HepG2 (cell line): ENCODE measurements around the gene ZBTB8OS. TPM values are rescaled to one million over a fixed set of nuclear protein-coding genes. Genes with fewer than 3 reads are reported as not detected.
A peak's percentile ranks its signal among the peaks of the same experiment; 100 is the strongest.

Experiments used
- BRCA1 ChIP-seq: sonication (generic); formaldehyde crosslinking; IDR thresholded peaks from 2 replicates; pipeline ENCODE4 v1.4.0; 2020; ENCODE audit warnings: missing genetic modification reagents
- CEBPB ChIP-seq: IDR thresholded peaks from 2 replicates; pipeline ENCODE4 v1.6.1; 2011; ENCODE audit warnings: low read depth, low read length, improper control_type of control experiment, borderline replicate concordance
- HOXA3 ChIP-seq: sonication (generic); formaldehyde crosslinking; IDR thresholded peaks from 2 replicates; pipeline ENCODE4 v1.5.0; 2020; ENCODE audit warnings: missing genetic modification reagents
- MXI1 ChIP-seq: IDR thresholded peaks from 3 replicates; pipeline ENCODE4 v1.6.1; 2012; ENCODE audit warnings: low read depth, low read length, inconsistent platforms, borderline replicate concordance
- MYC ChIP-seq: sonication (generic); formaldehyde crosslinking; IDR thresholded peaks from 2 replicates; pipeline ENCODE4 v1.9.0; 2021; ENCODE audit warnings: missing genetic modification reagents, borderline replicate concordance
- NRL ChIP-seq: sonication (generic); formaldehyde crosslinking; IDR thresholded peaks from 2 replicates; pipeline ENCODE4 v1.5.0; 2020; ENCODE audit warnings: missing genetic modification reagents, mild to moderate bottlenecking, moderate library complexity, borderline replicate concordance
- RAD21 ChIP-seq: fragments of 450-650 bp; formaldehyde crosslinking; IDR thresholded peaks from 2 replicates; pipeline ENCODE4 v1.5.0; 2020; ENCODE audit warnings: mild to moderate bottlenecking
- SIX1 ChIP-seq: sonication (generic); formaldehyde crosslinking; IDR thresholded peaks from 2 replicates; pipeline ENCODE4 v1.4.0; 2020; ENCODE audit warnings: missing genetic modification reagents, borderline replicate concordance
- SRSF9 ChIP-seq: fragments of 200-400 bp; formaldehyde crosslinking; IDR thresholded peaks from 2 replicates; pipeline ENCODE4 v1.6.1; 2018; ENCODE audit warnings: borderline replicate concordance, mild to moderate bottlenecking, low read depth, low read length; ENCODE audit not compliant: insufficient read depth, poor library complexity, severe bottlenecking
- TEAD2 ChIP-seq: sonication (generic); formaldehyde crosslinking; IDR thresholded peaks from 2 replicates; pipeline ENCODE4 v1.9.0; 2021; ENCODE audit warnings: missing genetic modification reagents
- TEAD3 ChIP-seq: optimal IDR thresholded peaks from 2 replicates; pipeline ENCODE3; 2016; ENCODE audit warnings: borderline replicate concordance
- THAP11 ChIP-seq: IDR thresholded peaks from 2 replicates; pipeline ENCODE4 v1.6.1; 2016; ENCODE audit warnings: missing biosample characterization, missing genetic modification reagents
- TSC22D2 ChIP-seq: sonication (generic); formaldehyde crosslinking; IDR thresholded peaks from 2 replicates; pipeline ENCODE4 v1.5.1; 2020; ENCODE audit warnings: missing genetic modification reagents, mild to moderate bottlenecking, borderline replicate concordance
- U2AF1 ChIP-seq: fragments of 200-400 bp; formaldehyde crosslinking; optimal IDR thresholded peaks from 2 replicates; pipeline ENCODE3; 2017; ENCODE audit warnings: mild to moderate bottlenecking, low read depth, low read length
- ZNF232 ChIP-seq: sonication (generic); formaldehyde crosslinking; IDR thresholded peaks from 2 replicates; pipeline ENCODE4 v1.4.0; 2020; ENCODE audit warnings: missing genetic modification reagents, borderline replicate concordance
- ZNF660 ChIP-seq: sonication (generic); formaldehyde crosslinking; IDR thresholded peaks from 2 replicates; pipeline ENCODE4 v1.5.1; 2020; ENCODE audit warnings: mild to moderate bottlenecking, low read depth, missing genetic modification reagents, borderline replicate concordance
- ZNF776 ChIP-seq: sonication (generic); formaldehyde crosslinking; IDR thresholded peaks from 2 replicates; pipeline ENCODE4 v1.4.0; 2020; ENCODE audit warnings: mild to moderate bottlenecking, missing genetic modification reagents
- polyA plus RNA-seq, 8 experiments: library from polyadenylated mRNA; depleted of rRNA in 3 of 8; stranded (reverse) in 7 of 8; unstranded in 1 of 8; fragments of >200 nt; fragmentation: Illumina TruSeq in 4 of 8; extraction: Trizol in 4 of 8; gene quantifications; 2 replicates each; pipeline versions ENCODE4 v1.2.1 to v1.2.3, GENCODE V29; 2011 to 2016; ENCODE audit warnings: low read depth in 4 of 8, missing spikeins in 1 of 8, mixed read lengths in 1 of 8; ENCODE audit not compliant: insufficient read depth in 1 of 8
- total RNA-seq, 5 experiments: library from RNA; depleted of rRNA; stranded (reverse); fragments of >200 nt; fragmentation: Illumina TruSeq; extraction: Trizol; gene quantifications; 2 replicates each; pipeline ENCODE4 v1.2.3, GENCODE V29; 2016; ENCODE audit warnings: low read depth in 1 of 5
- TF ChIP-seq, protein P1 (sequence below): sonication (generic); formaldehyde crosslinking; IDR thresholded peaks from 2 replicates; pipeline ENCODE4 v1.8.0; 2022; ENCODE audit warnings: missing genetic modification reagents, mild to moderate bottlenecking, inconsistent platforms, borderline replicate concordance
- TF ChIP-seq, protein P2 (sequence below), 2 experiments: sonication (generic) in 1 of 2; formaldehyde crosslinking in 1 of 2; IDR thresholded peaks; 2 replicates each; pipeline versions ENCODE4 v1.5.1 to v1.6.1; 2011 to 2020; ENCODE audit warnings: borderline replicate concordance in 1 of 2, low read depth in 1 of 2, low read length in 1 of 2, mild to moderate bottlenecking in 1 of 2, missing genetic modification reagents in 1 of 2, moderate library complexity in 1 of 2
- TF ChIP-seq, protein P3 (sequence below): sonication (generic); formaldehyde crosslinking; IDR thresholded peaks from 2 replicates; pipeline ENCODE4 v1.4.0; 2020; ENCODE audit warnings: mild to moderate bottlenecking, missing genetic modification reagents
- TF ChIP-seq, protein P4 (sequence below): sonication (generic); formaldehyde crosslinking; IDR thresholded peaks from 2 replicates; pipeline ENCODE4 v1.4.0; 2020; ENCODE audit warnings: mild to moderate bottlenecking, missing genetic modification reagents
- TF ChIP-seq, protein P5 (sequence below): conservative IDR thresholded peaks from 2 replicates; pipeline ENCODE4 v1.6.1; 2018; ENCODE audit warnings: missing genetic modification reagents

The ZBTB8OS gene
- total and polyA plus RNA-seq, 2 of the 13 experiments (the other 11 are each of a cell fraction or from before 2014, with no cell fraction given), result 57.7 to 84.8 TPM

DNA sequence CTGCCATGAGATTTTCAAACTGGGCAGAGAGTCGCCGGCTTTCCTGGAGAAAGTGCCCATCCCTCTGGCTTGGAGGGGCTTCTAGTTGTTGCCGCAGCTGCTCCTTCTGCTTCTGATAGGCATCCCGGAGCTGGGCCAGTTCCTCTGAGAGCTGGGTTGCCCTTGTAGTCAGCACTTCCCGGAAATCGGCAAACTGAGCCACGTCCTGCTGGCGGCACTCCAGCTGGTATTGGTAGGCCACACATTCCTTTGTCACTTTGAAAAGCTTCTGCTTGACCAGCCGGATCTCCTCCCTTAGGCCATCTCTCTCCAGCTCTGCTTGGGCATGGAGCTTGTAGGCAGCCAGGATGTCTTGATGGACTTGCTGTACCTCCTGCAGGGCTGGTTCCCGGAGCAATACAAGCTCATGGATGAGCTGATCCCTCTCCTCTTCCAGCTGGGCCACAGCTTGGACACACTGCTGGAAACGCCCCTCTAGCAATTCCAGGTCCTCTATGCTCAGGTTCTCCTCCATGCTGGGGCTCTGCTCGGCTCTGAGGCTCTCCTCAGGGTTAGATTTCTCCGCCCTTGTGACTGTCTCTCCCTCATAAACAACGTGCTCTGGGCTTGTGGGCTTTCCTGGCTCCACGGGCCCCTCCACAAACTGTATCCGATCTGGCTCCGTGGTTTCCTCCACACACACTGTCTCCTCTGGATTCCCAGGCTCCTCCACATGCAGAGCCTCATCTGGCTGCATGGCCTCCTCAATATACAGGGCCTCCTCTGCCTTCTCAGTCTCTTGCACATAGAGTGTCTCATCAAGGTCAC, 45.0 kb upstream of the ZBTB8OS start (continued):
- TF ChIP-seq TEAD3 (CRISPR knock-in tag) (peak; percentile 67), HOXA3 (CRISPR knock-in tag) (peak; percentile 35), MYC (CRISPR knock-in tag) (0 out of 2 replicates have a peak, but pooled peaks have one; percentile 19), TSC22D2 (CRISPR knock-in tag) (peak; percentile 52; the same call in 1 of the 2 replicates), ZNF660 (CRISPR knock-in tag) (no peak), BRCA1 (no peak), ZNF232 (CRISPR knock-in tag) (no peak), SIX1 (no peak), RAD21 (CRISPR knock-in tag) (0 out of 2 replicates have a peak, but pooled peaks have one; percentile 16), THAP11 (CRISPR knock-in tag) (no peak), NRL (CRISPR knock-in tag) (peak; percentile 42; the same call in 1 of the 2 replicates), TEAD2 (no peak), MXI1 (no peak; the same call in 2 of the 3 replicates), SRSF9 (no peak), CEBPB (no peak), ZNF776 (CRISPR knock-in tag) (0 out of 2 replicates have a peak, but pooled peaks have one; percentile 81), U2AF1 (no peak)
- TF ChIP-seq, protein P1, sequence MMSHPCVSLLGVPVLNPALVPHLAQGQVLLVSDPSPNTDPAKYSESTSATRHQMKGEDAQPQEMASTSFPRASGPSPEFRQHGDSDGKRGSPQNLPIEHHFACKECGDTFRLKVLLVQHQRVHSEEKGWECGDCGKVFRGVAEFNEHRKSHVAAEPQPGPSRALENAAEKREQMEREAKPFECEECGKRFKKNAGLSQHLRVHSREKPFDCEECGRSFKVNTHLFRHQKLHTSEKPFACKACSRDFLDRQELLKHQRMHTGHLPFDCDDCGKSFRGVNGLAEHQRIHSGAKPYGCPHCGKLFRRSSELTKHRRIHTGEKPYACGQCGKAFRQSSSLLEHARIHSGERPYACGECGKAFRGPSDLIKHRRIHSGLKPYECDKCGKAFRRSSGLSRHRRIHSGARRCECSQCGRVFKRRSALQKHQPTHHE (CRISPR knock-in tag), result peak; percentile 50; the same call in 1 of the 2 replicates
- TF ChIP-seq, protein P2, sequence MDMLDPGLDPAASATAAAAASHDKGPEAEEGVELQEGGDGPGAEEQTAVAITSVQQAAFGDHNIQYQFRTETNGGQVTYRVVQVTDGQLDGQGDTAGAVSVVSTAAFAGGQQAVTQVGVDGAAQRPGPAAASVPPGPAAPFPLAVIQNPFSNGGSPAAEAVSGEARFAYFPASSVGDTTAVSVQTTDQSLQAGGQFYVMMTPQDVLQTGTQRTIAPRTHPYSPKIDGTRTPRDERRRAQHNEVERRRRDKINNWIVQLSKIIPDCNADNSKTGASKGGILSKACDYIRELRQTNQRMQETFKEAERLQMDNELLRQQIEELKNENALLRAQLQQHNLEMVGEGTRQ (IDR thresholded peaks at IDR 0.05; ENCODE audit: low read depth, low read length), result no peak
- TF ChIP-seq, protein P2 (CRISPR knock-in tag; IDR thresholded peaks at IDR 0.05; ENCODE audit: borderline replicate concordance), result 0 out of 2 replicates have a peak, but pooled peaks have one; percentile 25
- TF ChIP-seq, protein P3, sequence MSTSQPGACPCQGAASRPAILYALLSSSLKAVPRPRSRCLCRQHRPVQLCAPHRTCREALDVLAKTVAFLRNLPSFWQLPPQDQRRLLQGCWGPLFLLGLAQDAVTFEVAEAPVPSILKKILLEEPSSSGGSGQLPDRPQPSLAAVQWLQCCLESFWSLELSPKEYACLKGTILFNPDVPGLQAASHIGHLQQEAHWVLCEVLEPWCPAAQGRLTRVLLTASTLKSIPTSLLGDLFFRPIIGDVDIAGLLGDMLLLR (CRISPR knock-in tag), result peak; percentile 60
- TF ChIP-seq, protein P4, sequence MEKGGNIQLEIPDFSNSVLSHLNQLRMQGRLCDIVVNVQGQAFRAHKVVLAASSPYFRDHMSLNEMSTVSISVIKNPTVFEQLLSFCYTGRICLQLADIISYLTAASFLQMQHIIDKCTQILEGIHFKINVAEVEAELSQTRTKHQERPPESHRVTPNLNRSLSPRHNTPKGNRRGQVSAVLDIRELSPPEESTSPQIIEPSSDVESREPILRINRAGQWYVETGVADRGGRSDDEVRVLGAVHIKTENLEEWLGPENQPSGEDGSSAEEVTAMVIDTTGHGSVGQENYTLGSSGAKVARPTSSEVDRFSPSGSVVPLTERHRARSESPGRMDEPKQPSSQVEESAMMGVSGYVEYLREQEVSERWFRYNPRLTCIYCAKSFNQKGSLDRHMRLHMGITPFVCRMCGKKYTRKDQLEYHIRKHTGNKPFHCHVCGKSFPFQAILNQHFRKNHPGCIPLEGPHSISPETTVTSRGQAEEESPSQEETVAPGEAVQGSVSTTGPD, result no peak
- TF ChIP-seq, protein P5, sequence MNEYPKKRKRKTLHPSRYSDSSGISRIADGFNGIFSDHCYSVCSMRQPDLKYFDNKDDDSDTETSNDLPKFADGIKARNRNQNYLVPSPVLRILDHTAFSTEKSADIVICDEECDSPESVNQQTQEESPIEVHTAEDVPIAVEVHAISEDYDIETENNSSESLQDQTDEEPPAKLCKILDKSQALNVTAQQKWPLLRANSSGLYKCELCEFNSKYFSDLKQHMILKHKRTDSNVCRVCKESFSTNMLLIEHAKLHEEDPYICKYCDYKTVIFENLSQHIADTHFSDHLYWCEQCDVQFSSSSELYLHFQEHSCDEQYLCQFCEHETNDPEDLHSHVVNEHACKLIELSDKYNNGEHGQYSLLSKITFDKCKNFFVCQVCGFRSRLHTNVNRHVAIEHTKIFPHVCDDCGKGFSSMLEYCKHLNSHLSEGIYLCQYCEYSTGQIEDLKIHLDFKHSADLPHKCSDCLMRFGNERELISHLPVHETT (CRISPR knock-in tag), result no peak
